SK-N-SH (cell line): ENCODE measurements around the gene PCED1B. TPM values are rescaled to one million over a fixed set of nuclear protein-coding genes. Genes with fewer than 3 reads are reported as not detected.

ENCODE experiments used
- CTCF ChIA-PET: fragments of 300-600, 350-600 bp; formaldehyde crosslinking; extraction: SDS; loops from one replicate; lab custom pipeline; 2021; lab: Yijun Ruan, JAX
- POLR2A ChIA-PET: fragments of 350-600 bp; sonication (Branson Sonifier 250); formaldehyde crosslinking; extraction: SDS; loops from one replicate; lab custom pipeline; 2020; ENCODE audit warnings: antibody characterized with exemption, inconsistent platforms; lab: Yijun Ruan, JAX
- DNase-seq: peaks from one replicate; pipeline ENCODE4 v3.0.0; 2012
- H2AFZ ChIP-seq: fragments of 200-600 bp; sonication (generic); 2 replicates; pipeline ENCODE4 v1.8.1; 2016; ENCODE audit warnings: antibody characterized with exemption, mild to moderate bottlenecking, low read depth
- H3F3A ChIP-seq: fragments of 200-600 bp; sonication (generic); replicated peaks from 2 replicates; pipeline ENCODE3; 2016; ENCODE audit warnings: antibody characterized with exemption, mild to moderate bottlenecking; ENCODE audit not compliant: insufficient read depth
- H3K27ac ChIP-seq, 2 experiments: fragments of 200-500 bp in 1 of 2; fragments of 200-600 bp in 1 of 2; sonication (Bioruptor generic) in 1 of 2; sonication (generic), shearing (Covaris generic) in 1 of 2; 2 replicates each; pipeline versions ENCODE4 v1.5.1 to v1.6.1; 2014 to 2016; ENCODE audit warnings: low read depth in 2 of 2, inconsistent platforms in 1 of 2, low read length in 1 of 2, mild to moderate bottlenecking in 1 of 2, mixed read lengths in 1 of 2
- H3K27me3 ChIP-seq: fragments of 200-600 bp; sonication (generic), shearing (Covaris generic); 2 replicates; pipeline ENCODE4 v1.6.1; 2016; ENCODE audit warnings: mixed run types; ENCODE audit not compliant: insufficient read depth
- H3K36me3 ChIP-seq, 2 experiments: fragments of 200-500 bp in 1 of 2; fragments of 200-600 bp in 1 of 2; sonication (Bioruptor generic) in 1 of 2; sonication (generic) in 1 of 2; replicated peaks in 1 of 2; 2 replicates each; pipeline versions ENCODE3 to v1.5.1; 2014 to 2016; ENCODE audit warnings: low read length in 1 of 2, mild to moderate bottlenecking in 1 of 2; ENCODE audit not compliant: insufficient read depth in 2 of 2, control insufficient read depth in 1 of 2
- H3K4me1 ChIP-seq, 2 experiments: fragments of 200-500 bp in 1 of 2; fragments of 200-600 bp in 1 of 2; sonication (Bioruptor generic) in 1 of 2; sonication (generic), shearing (Covaris generic) in 1 of 2; 2 replicates each; pipeline versions ENCODE4 v1.5.1 to v1.6.1; 2014 to 2016; ENCODE audit warnings: low read depth in 1 of 2, low read length in 1 of 2, mixed run types in 1 of 2; ENCODE audit not compliant: insufficient read depth in 2 of 2, control insufficient read depth in 1 of 2
- H3K4me2 ChIP-seq: fragments of 200-600 bp; sonication (generic), shearing (Covaris generic); 2 replicates; pipeline ENCODE4 v1.6.1; 2017; ENCODE audit warnings: mixed run types
- H3K4me3 ChIP-seq, 2 experiments: fragments of 200-500 bp in 1 of 2; fragments of 200-600 bp in 1 of 2; sonication (Bioruptor generic) in 1 of 2; sonication (generic), shearing (Covaris generic) in 1 of 2; 2 replicates each; pipeline versions ENCODE4 v1.5.1 to v1.8.1; 2014 to 2016; ENCODE audit warnings: low read depth in 2 of 2, inconsistent platforms in 1 of 2, low read length in 1 of 2, mild to moderate bottlenecking in 1 of 2, mixed read lengths in 1 of 2, moderate library complexity in 1 of 2
- H3K79me2 ChIP-seq: fragments of 200-600 bp; sonication (generic); 2 replicates; pipeline ENCODE4 v1.8.1; 2017; ENCODE audit warnings: mild to moderate bottlenecking; ENCODE audit not compliant: insufficient read depth
- H3K9ac ChIP-seq: fragments of 200-600 bp; sonication (generic); 2 replicates; pipeline ENCODE4 v1.6.1; 2017; ENCODE audit warnings: mixed run types
- H3K9me2 ChIP-seq: fragments of 200-600 bp; sonication (generic); 2 replicates; pipeline ENCODE4 v1.6.1; 2017; ENCODE audit warnings: mixed run types
- H3K9me3 ChIP-seq: fragments of 200-600 bp; sonication (generic); 2 replicates; pipeline ENCODE4 v1.6.1; 2017; ENCODE audit warnings: mixed run types, mild to moderate bottlenecking, moderate library complexity
- H4K20me1 ChIP-seq: fragments of 200-600 bp; sonication (generic); 2 replicates; pipeline ENCODE4 v1.6.1; 2017; ENCODE audit warnings: mild to moderate bottlenecking, mixed run types; ENCODE audit not compliant: insufficient read depth
- CHD2 ChIP-seq: fragments of 150-350 bp; IDR thresholded peaks from 2 replicates; pipeline ENCODE4 v1.6.1; 2018; ENCODE audit warnings: low read length; ENCODE audit not compliant: partially characterized antibody
- ELF1 ChIP-seq: IDR thresholded peaks from 2 replicates; pipeline ENCODE4 v1.4.0; 2012
- EP300 ChIP-seq, 2 experiments: IDR thresholded peaks; 2 replicates each; pipeline versions ENCODE4 v1.4.0 to v1.6.1; 2012; ENCODE audit warnings: borderline replicate concordance in 1 of 2, low read depth in 1 of 2, low read length in 1 of 2
- FOSL2 ChIP-seq: IDR thresholded peaks from 2 replicates; pipeline ENCODE4 v1.4.0; 2012; ENCODE audit warnings: low read depth, mild to moderate bottlenecking, moderate library complexity, borderline replicate concordance
- FOXJ3 ChIP-seq: sonication (generic); formaldehyde crosslinking; IDR thresholded peaks from 2 replicates; pipeline ENCODE4 v1.5.1; 2020; ENCODE audit warnings: mild to moderate bottlenecking, missing genetic modification reagents
- FOXM1 ChIP-seq: IDR thresholded peaks from 2 replicates; pipeline ENCODE4 v1.4.0; 2012; ENCODE audit warnings: low read depth, mild to moderate bottlenecking
- MEF2A ChIP-seq: IDR thresholded peaks from 2 replicates; pipeline ENCODE4 v1.4.0; 2012; ENCODE audit warnings: low read depth, borderline replicate concordance
- NFIC ChIP-seq: IDR thresholded peaks from 2 replicates; pipeline ENCODE4 v1.4.0; 2012; ENCODE audit warnings: borderline replicate concordance
- NRF1 ChIP-seq: IDR thresholded peaks from 2 replicates; pipeline ENCODE4 v1.6.1; 2012; ENCODE audit warnings: low read depth, mild to moderate bottlenecking, low read length
- POLR2AphosphoS5 ChIP-seq: IDR thresholded peaks from 2 replicates; pipeline ENCODE4 v1.6.1; 2012; ENCODE audit warnings: low read depth, low read length
- RFX5 ChIP-seq: IDR thresholded peaks from 2 replicates; pipeline ENCODE4 v1.6.1; 2012; ENCODE audit warnings: mild to moderate bottlenecking, improper control_type of control experiment, low read length
- SMC3 ChIP-seq: IDR thresholded peaks from 2 replicates; pipeline ENCODE4 v1.6.1; 2012; ENCODE audit warnings: low read depth, low read length, improper control_type of control experiment
- YY1 ChIP-seq: IDR thresholded peaks from 2 replicates; pipeline ENCODE4 v1.4.0; 2012; ENCODE audit warnings: low read depth, mild to moderate bottlenecking
- WGBS: methylation state at CpG from one replicate; pipeline ENCODE4 v1.1.6; 2017; ENCODE audit warnings: low lambda C conversion rate; 5-methylcytosine and 5-hydroxymethylcytosine counted together
- polyA plus RNA-seq, 3 experiments: library from polyadenylated mRNA; depleted of rRNA; stranded (reverse); fragments of >200 nt; gene quantifications; 2 replicates each; pipeline ENCODE4 v1.2.3, GENCODE V29; 2012
- TF ChIP-seq, protein P1 (sequence below): fragments of 150-350 bp; IDR thresholded peaks from 2 replicates; pipeline ENCODE4 v1.6.1; 2016; ENCODE audit warnings: mild to moderate bottlenecking, low read depth, low read length
- TF ChIP-seq, protein P2 (sequence below): IDR thresholded peaks from 2 replicates; pipeline ENCODE4; 2012
- TF ChIP-seq, protein P3 (sequence below): IDR thresholded peaks from 2 replicates; pipeline ENCODE4 v1.6.1; 2012; ENCODE audit warnings: mild to moderate bottlenecking, low read depth, low read length, moderate library complexity
- TF ChIP-seq, protein P4 (sequence below): fragments of 200-600 bp; sonication (generic); IDR thresholded peaks from 2 replicates; pipeline ENCODE4 v1.6.1; 2017; ENCODE audit warnings: antibody characterized with exemption, mild to moderate bottlenecking, moderate library complexity
- TF ChIP-seq, protein P5 (sequence below): IDR thresholded peaks from 2 replicates; pipeline ENCODE4 v1.4.0; 2012; ENCODE audit warnings: low read depth, borderline replicate concordance
- TF ChIP-seq, protein P6 (sequence below): IDR thresholded peaks from 2 replicates; pipeline ENCODE4 v1.4.0; 2012; ENCODE audit warnings: low read depth, borderline replicate concordance

The PCED1B gene
- polyA plus RNA-seq, 1 of the 3 experiments (the other 2 are of a cell fraction): 0.21 TPM

DNA sequence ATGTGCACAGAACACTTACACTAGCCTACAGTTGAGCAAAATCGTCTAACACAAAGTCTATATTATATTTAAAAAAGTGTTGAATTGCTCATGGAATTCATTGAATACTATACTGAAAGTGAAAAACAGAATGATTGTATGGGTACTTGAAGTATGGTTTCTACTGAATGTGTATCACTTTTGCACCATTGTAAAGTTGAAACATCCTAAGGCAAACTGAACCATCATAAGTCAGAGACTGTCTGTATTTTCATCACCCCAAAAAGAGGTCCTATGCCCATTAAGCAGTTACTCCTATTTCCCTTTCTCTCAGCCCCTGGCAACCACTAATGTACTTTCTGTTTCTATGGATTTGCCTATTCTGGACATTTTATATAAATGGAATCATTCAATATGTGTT lies 4.8 kb downstream of the PCED1B start:
- H3K9me3 ChIP-seq: no peaks in the 10 kb centered on the region
- peaks cover 53% of the 10 kb centered on the region for H3F3A ChIP-seq
- no peaks in the 10 kb centered on the region for H3K9me2 ChIP-seq
- H3K79me2 ChIP-seq: no peaks in the 10 kb centered on the region
- peak overlapping the region; percentile 25; the same call in 1 of the 2 replicates for H3K9ac ChIP-seq
- H3K4me3 ChIP-seq: no peak overlapping the region
- TF ChIP-seq, protein P1, sequence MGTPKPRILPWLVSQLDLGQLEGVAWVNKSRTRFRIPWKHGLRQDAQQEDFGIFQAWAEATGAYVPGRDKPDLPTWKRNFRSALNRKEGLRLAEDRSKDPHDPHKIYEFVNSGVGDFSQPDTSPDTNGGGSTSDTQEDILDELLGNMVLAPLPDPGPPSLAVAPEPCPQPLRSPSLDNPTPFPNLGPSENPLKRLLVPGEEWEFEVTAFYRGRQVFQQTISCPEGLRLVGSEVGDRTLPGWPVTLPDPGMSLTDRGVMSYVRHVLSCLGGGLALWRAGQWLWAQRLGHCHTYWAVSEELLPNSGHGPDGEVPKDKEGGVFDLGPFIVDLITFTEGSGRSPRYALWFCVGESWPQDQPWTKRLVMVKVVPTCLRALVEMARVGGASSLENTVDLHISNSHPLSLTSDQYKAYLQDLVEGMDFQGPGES: no peak
- TF ChIP-seq, protein P2, sequence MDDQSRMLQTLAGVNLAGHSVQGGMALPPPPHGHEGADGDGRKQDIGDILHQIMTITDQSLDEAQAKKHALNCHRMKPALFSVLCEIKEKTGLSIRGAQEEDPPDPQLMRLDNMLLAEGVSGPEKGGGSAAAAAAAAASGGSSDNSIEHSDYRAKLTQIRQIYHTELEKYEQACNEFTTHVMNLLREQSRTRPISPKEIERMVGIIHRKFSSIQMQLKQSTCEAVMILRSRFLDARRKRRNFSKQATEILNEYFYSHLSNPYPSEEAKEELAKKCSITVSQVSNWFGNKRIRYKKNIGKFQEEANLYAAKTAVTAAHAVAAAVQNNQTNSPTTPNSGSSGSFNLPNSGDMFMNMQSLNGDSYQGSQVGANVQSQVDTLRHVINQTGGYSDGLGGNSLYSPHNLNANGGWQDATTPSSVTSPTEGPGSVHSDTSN: no peak
- no peak for TF ChIP-seq FOXM1
- TF ChIP-seq MEF2A: no peak
- no peak for TF ChIP-seq SMC3
- TF ChIP-seq, protein P3, sequence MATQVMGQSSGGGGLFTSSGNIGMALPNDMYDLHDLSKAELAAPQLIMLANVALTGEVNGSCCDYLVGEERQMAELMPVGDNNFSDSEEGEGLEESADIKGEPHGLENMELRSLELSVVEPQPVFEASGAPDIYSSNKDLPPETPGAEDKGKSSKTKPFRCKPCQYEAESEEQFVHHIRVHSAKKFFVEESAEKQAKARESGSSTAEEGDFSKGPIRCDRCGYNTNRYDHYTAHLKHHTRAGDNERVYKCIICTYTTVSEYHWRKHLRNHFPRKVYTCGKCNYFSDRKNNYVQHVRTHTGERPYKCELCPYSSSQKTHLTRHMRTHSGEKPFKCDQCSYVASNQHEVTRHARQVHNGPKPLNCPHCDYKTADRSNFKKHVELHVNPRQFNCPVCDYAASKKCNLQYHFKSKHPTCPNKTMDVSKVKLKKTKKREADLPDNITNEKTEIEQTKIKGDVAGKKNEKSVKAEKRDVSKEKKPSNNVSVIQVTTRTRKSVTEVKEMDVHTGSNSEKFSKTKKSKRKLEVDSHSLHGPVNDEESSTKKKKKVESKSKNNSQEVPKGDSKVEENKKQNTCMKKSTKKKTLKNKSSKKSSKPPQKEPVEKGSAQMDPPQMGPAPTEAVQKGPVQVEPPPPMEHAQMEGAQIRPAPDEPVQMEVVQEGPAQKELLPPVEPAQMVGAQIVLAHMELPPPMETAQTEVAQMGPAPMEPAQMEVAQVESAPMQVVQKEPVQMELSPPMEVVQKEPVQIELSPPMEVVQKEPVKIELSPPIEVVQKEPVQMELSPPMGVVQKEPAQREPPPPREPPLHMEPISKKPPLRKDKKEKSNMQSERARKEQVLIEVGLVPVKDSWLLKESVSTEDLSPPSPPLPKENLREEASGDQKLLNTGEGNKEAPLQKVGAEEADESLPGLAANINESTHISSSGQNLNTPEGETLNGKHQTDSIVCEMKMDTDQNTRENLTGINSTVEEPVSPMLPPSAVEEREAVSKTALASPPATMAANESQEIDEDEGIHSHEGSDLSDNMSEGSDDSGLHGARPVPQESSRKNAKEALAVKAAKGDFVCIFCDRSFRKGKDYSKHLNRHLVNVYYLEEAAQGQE: no peak
- no peak for TF ChIP-seq EP300 (IDR thresholded peaks at IDR 0.05; ENCODE audit: borderline replicate concordance in 1 of 2, low read depth in 1 of 2, low read length in 1 of 2)
- TF ChIP-seq, protein P4, sequence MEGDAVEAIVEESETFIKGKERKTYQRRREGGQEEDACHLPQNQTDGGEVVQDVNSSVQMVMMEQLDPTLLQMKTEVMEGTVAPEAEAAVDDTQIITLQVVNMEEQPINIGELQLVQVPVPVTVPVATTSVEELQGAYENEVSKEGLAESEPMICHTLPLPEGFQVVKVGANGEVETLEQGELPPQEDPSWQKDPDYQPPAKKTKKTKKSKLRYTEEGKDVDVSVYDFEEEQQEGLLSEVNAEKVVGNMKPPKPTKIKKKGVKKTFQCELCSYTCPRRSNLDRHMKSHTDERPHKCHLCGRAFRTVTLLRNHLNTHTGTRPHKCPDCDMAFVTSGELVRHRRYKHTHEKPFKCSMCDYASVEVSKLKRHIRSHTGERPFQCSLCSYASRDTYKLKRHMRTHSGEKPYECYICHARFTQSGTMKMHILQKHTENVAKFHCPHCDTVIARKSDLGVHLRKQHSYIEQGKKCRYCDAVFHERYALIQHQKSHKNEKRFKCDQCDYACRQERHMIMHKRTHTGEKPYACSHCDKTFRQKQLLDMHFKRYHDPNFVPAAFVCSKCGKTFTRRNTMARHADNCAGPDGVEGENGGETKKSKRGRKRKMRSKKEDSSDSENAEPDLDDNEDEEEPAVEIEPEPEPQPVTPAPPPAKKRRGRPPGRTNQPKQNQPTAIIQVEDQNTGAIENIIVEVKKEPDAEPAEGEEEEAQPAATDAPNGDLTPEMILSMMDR: no peak
- no peak for TF ChIP-seq CHD2
- TF ChIP-seq YY1: no peak
- no peak for TF ChIP-seq ELF1
- TF ChIP-seq RFX5: no peak
- TF ChIP-seq, protein P5, sequence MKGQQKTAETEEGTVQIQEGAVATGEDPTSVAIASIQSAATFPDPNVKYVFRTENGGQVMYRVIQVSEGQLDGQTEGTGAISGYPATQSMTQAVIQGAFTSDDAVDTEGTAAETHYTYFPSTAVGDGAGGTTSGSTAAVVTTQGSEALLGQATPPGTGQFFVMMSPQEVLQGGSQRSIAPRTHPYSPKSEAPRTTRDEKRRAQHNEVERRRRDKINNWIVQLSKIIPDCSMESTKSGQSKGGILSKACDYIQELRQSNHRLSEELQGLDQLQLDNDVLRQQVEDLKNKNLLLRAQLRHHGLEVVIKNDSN: no peak
- TF ChIP-seq, protein P6, sequence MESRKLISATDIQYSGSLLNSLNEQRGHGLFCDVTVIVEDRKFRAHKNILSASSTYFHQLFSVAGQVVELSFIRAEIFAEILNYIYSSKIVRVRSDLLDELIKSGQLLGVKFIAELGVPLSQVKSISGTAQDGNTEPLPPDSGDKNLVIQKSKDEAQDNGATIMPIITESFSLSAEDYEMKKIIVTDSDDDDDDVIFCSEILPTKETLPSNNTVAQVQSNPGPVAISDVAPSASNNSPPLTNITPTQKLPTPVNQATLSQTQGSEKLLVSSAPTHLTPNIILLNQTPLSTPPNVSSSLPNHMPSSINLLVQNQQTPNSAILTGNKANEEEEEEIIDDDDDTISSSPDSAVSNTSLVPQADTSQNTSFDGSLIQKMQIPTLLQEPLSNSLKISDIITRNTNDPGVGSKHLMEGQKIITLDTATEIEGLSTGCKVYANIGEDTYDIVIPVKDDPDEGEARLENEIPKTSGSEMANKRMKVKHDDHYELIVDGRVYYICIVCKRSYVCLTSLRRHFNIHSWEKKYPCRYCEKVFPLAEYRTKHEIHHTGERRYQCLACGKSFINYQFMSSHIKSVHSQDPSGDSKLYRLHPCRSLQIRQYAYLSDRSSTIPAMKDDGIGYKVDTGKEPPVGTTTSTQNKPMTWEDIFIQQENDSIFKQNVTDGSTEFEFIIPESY: no peak
- TF ChIP-seq NRF1: no peak
- no peak for TF ChIP-seq POLR2AphosphoS5
- TF ChIP-seq NFIC: no peak
- TF ChIP-seq FOXJ3: no peak
- no peak for TF ChIP-seq FOSL2
- ChIA-PET CTCF (no interaction called here), POLR2A (no interaction called here)
- WGBS: 14% methylated on average over 1 of the region's 1 CpG
- DNase-seq: no peak
- H3K4me1 ChIP-seq: peaks cover 0 to 62% of the 10 kb centered on the region in 2 experiments; a peak in 3 of 4 replicates
- H3K36me3 ChIP-seq: no peaks in the 10 kb centered on the region
- peak overlapping the region in 1 of 2 experiments; percentile 80; a peak in 2 of 4 replicates for H3K27ac ChIP-seq
- no peaks in the 10 kb centered on the region for H3K27me3 ChIP-seq
- H3K4me2 ChIP-seq: peak overlapping the region; percentile 70
- H2AFZ ChIP-seq: peak overlapping the region; percentile 30; the same call in 1 of the 2 replicates
- H4K20me1 ChIP-seq: no peaks in the 10 kb centered on the region
